Immature natural killer cell (primary cell): ENCODE measurements around the gene ABCA3. TPM values are rescaled to one million over a fixed set of nuclear protein-coding genes. Genes with fewer than 3 reads are reported as not detected.
"Not testable (repeated sequence)": the region's sequence is repeated elsewhere in the genome, so short reads cannot be mapped to it uniquely, and the experiment has no call there.

Experiments
- DNase-seq, 3 donors: peaks; one replicate each; pipeline ENCODE4 v3.0.0; 2022; ENCODE audit warnings: mixed read lengths in 1 of 3
- H3K27ac Mint-ChIP-seq, 6 donors: one replicate each; pipeline ENCODE4 v1.8.0; 2020; ENCODE audit warnings: mixed read lengths in 6 of 6, mild to moderate bottlenecking in 5 of 6, inconsistent platforms in 4 of 6, moderate library complexity in 3 of 6
- H3K27me3 Mint-ChIP-seq, 3 donors: one replicate each; pipeline ENCODE4 v1.8.0; 2020 to 2021; ENCODE audit warnings: low read depth in 3 of 3, mild to moderate bottlenecking in 3 of 3, mixed read lengths in 3 of 3, moderate library complexity in 3 of 3, inconsistent platforms in 1 of 3
- H3K36me3 Mint-ChIP-seq, 3 donors: one replicate each; pipeline ENCODE4 v1.8.0; 2020; ENCODE audit warnings: mixed read lengths in 3 of 3, inconsistent platforms in 2 of 3, mild to moderate bottlenecking in 2 of 3
- H3K4me1 Mint-ChIP-seq, 2 donors: one replicate each; pipeline ENCODE4 v1.8.0; 2020; ENCODE audit warnings: inconsistent platforms in 2 of 2, mild to moderate bottlenecking in 2 of 2, mixed read lengths in 2 of 2, moderate library complexity in 1 of 2
- H3K4me3 Mint-ChIP-seq, 5 donors: one replicate each; pipeline ENCODE4 v1.8.0; 2020; ENCODE audit warnings: mild to moderate bottlenecking in 5 of 5, mixed read lengths in 5 of 5, inconsistent platforms in 3 of 5, moderate library complexity in 3 of 5
- H3K9me3 Mint-ChIP-seq, 6 donors: one replicate each; pipeline ENCODE4 v1.8.0; 2020; ENCODE audit warnings: mild to moderate bottlenecking in 6 of 6, mixed read lengths in 6 of 6, inconsistent platforms in 4 of 6, moderate library complexity in 3 of 6
- polyA plus RNA-seq, 3 donors: library from polyadenylated mRNA; unstranded; fragments of 300-500 nt; fragmentation: Illumina TruSeq; gene quantifications; one replicate each; pipeline ENCODE4 v1.2.3, GENCODE V29; 2021

The ABCA3 gene
- polyA plus RNA-seq, 3 donors from 2014 or later: 2.4 to 7.6 (median 4.8) TPM

DNA sequence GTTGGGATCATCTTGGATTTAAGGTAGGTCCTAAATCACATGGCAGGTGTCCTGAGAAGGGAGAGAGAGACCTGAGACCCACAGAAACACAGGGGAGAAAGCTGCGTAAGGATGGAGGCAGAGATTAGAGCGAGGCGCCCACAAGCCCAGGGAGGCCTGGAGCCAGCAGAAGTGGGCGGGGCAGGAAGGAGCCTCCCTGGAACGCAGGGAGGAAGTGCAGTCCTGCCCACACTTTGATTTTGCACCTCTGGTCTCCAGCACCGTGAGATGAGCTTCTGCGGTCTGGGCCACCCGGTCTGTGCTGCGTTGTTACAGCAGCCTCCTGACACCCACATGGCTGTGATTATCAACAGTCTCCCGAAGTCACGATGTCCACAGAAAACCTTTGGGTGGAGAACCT is 97.9 kb downstream of the ABCA3 start:
- peaks cover 0 to 4% (median 4%) of the 10 kb centered on the region in 3 donors for H3K36me3 Mint-ChIP-seq
- no peak overlapping the region for H3K27ac Mint-ChIP-seq
- DNase-seq: no peak
- H3K4me1 Mint-ChIP-seq: no peaks in the 10 kb centered on the region
- peaks cover 0 to 2% (median 0%) of the 10 kb centered on the region in 3 donors for H3K27me3 Mint-ChIP-seq
- peaks cover 0 to 2% (median 0%) of the 10 kb centered on the region in 6 donors for H3K9me3 Mint-ChIP-seq
- no peak overlapping the region for H3K4me3 Mint-ChIP-seq

DNA sequence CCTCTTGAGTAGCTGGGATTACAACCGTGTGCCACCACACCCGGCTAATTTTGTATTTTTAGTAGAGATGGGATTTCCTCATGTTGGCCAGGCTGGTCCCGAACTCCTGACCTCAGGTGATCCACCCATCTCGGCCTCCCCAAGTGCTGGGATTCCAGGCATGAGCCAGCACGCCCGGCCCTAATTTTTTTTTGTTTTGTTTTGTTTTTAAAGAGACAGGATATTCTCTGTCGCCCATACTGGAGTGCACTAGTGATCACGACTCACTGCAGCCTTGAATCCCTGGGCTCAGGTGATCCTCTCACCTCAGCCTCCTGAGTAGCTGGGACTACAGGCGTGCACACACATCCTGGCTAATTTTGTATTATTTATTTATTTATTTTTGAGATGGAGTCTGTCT is 100.2 kb downstream of the ABCA3 start:
- not testable (repeated sequence) for DNase-seq, H3K27ac Mint-ChIP-seq, H3K27me3 Mint-ChIP-seq, H3K4me3 Mint-ChIP-seq, H3K4me1 Mint-ChIP-seq, H3K36me3 Mint-ChIP-seq, H3K9me3 Mint-ChIP-seq

DNA sequence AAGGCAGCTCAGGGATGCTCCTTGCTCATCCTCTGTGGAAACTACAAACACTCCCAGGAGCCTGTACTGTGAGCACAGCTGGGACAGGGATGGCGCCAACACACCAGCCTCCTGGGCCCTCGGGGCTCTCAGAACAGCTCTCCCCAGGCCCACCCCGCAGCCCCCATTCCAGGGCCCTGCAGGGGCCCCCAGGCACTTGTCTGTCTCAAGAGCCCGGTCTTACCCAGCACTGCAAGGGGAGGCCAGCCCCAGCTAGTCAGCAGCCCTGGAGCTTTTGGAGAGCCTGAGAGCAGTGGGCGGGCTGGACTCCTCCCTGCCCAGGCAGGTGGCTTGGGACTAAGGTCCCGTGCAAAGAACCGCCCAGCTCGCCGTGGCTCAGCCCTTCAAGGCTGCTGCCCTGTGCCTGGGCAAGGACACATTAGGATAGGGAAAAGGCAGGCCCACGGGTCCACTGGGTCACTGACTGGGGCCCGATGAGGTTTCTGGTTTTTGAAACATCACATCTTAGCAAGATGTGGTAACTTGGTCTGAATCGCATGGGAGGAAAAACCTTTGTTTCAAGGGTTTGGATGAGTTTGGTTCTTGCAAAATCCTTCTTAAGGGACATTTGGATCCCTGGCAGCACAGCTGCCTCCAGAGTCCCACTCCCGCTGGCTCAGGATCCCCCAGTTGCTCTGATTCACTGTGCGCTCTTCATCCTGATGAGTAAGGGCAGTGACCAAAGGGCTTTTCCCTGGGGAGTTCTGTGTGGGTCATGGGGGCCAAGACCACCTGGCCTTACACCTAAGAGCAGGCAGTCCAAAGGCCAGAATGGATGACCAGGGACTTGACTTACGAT is 101.5 kb downstream of the ABCA3 start:
- peaks cover 0 to 8% (median 7%) of the 10 kb centered on the region in 3 donors for H3K36me3 Mint-ChIP-seq

DNA sequence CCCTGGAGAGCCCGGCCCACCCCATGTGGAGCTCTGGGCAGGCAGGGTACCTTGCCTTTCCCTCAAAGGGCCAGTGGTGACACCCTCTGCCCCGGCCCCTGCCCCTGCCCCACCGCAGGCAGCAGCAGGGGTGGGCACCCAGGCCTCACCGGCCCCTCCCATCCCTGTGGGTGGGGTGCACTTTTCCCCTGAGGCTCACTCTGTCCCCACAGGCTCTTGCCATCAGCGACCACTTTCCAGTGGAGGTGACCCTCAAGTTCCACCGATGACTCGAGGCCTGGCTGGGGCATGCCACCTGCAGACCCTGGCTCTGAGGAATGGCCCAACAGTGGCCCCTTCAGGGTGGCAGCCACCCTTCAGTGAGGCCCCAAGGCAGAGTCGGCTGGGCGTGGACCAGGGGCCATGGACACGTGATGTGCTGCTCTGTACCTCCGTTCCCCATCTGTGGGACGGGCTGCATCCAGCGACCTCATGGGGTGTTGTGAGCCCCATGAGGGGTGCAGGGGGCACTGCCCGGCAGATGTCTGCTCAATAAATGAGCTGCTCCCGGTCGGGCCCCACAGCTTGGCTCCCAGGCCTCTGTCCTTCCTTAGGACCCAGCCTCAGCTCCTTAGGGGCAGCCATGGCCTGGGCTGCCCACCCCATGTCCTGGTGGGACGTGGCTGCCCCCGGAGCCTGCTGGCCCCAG is 102.2 kb downstream of the ABCA3 start:
- Mint-ChIP-seq H3K27me3 (peaks cover 2 to 3% (median 2%) of the 10 kb centered on the region in 3 donors), H3K4me1 (peaks cover 0 to 2% of the 10 kb centered on the region in 2 donors), H3K27ac (no peak overlapping the region), H3K9me3 (peaks cover 0 to 2% (median 0%) of the 10 kb centered on the region in 6 donors), H3K4me3 (no peak overlapping the region), H3K36me3 (peaks cover 0 to 8% (median 7%) of the 10 kb centered on the region in 3 donors)
- DNase-seq: no peak

More for the DNA sequence above, 101.5 kb downstream of the ABCA3 start:
- H3K27ac Mint-ChIP-seq: no peak overlapping the region
- H3K9me3 Mint-ChIP-seq: peaks cover 0 to 2% (median 0%) of the 10 kb centered on the region in 6 donors
- H3K27me3 Mint-ChIP-seq: peaks cover 2 to 3% (median 2%) of the 10 kb centered on the region in 3 donors
- H3K4me1 Mint-ChIP-seq: peaks cover 0 to 2% of the 10 kb centered on the region in 2 donors
- H3K4me3 Mint-ChIP-seq: no peak overlapping the region
- DNase-seq: no peak

DNA sequence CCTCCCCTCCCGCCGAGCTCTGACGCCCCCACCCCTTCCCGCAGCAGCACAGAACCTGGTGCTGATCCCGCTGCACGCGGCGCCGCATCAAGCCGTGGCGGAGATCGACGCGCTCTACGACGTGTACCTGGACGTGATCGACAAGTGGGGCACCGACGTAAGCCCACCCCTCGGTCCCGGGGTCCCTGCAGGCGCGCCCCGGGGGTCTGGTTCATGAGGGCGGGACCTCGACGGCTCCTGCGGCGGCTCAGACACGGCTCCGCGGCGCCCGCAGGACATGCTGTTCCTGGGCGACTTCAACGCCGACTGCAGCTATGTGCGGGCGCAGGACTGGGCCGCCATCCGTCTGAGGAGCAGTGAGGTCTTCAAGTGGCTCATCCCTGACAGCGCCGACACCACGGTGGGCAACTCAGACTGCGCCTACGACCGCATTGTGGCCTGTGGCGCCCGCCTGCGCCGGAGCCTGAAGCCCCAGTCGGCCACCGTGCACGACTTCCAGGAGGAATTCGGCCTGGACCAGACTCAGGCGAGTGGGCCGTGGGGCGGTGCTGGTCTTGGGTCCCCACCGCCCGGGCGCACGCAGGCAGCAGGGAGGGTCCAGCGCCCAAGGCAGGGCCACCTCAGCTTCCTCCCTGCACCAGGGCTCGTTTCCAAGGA is 102.9 kb downstream of the ABCA3 start:
- Mint-ChIP-seq H3K4me3 (no peak overlapping the region), H3K36me3 (peaks cover 0 to 8% (median 7%) of the 10 kb centered on the region in 3 donors)
- DNase-seq: no peak

DNA sequence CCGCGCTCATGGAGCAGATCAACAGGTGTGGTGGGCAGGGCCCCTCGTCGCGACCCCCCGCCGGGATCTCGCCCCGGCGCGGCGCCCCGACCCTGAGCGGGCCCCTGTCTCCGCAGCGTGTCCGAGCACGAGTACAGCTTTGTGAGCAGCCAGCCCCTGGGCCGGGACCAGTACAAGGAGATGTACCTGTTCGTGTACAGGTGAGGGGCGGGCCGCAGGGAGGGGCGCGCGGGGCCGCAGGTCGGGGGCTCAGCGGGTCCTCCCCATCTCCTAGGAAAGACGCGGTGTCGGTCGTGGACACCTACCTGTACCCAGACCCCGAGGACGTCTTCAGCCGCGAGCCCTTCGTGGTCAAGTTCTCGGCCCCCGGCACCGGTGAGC is 103.4 kb downstream of the ABCA3 start:
- Mint-ChIP-seq H3K27ac (no peak overlapping the region), H3K27me3 (peaks cover 2 to 3% (median 2%) of the 10 kb centered on the region in 3 donors), H3K4me3 (no peak overlapping the region), H3K4me1 (peaks cover 0 to 2% of the 10 kb centered on the region in 2 donors), H3K36me3 (peaks cover 0 to 4% (median 3%) of the 10 kb centered on the region in 3 donors), H3K9me3 (peaks cover 0 to 2% (median 0%) of the 10 kb centered on the region in 6 donors)
- DNase-seq: no peak

More for the DNA sequence above, 102.9 kb downstream of the ABCA3 start:
- peaks cover 2 to 3% (median 3%) of the 10 kb centered on the region in 3 donors for H3K27me3 Mint-ChIP-seq
- no peak overlapping the region for H3K27ac Mint-ChIP-seq
- peaks cover 0 to 2% (median 0%) of the 10 kb centered on the region in 6 donors for H3K9me3 Mint-ChIP-seq
- peaks cover 0 to 2% of the 10 kb centered on the region in 2 donors for H3K4me1 Mint-ChIP-seq

DNA sequence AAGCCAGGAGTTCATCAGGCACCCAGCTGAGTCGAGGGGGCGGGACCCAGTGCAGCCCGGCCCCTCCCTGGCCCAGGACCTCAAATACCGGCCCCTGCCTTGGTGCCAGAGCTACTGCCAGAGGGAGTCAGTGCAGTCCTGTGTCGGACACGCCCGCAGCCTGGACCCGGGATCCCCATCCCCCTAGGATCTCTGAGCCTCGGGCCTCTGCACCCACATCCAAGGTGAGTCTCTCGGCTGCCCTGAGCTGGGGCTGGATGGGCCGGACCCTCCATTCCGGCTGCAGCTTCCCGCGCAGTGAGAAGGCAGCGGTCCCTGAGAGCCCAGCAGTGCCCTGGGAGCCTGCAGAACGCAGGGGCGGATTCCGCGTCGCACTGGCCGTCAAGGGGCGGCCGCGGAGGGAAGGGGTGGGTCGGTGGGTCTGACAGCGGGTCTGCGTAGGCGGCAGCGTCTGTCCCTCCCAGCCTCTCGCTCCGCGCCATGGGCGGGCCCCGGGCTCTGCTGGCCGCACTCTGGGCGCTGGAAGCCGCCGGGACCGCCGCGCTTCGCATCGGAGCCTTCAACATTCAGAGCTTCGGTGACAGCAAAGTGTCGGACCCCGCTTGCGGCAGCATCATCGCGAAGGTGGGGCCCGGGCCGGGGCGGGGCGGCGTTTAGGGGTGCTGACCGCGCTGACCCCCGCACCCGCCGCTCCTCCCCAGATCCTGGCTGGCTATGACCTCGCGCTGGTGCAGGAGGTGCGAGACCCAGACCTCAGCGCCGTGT is 104.0 kb downstream of the ABCA3 start, which contains the start of gene DNASE1L2:
Gene DNASE1L2, plus strand, starts transcription at position 108 of the 765 bp plus-strand sequence. Its CDS starts 373 bp downstream, at position 481.
- Mint-ChIP-seq H3K4me1 (peaks cover 0 to 2% of the 10 kb centered on the region in 2 donors), H3K9me3 (peaks cover 0 to 2% (median 0%) of the 10 kb centered on the region in 6 donors), H3K4me3 (no peak within 1 kb of the TSS), H3K36me3 (peaks cover 0 to 4% (median 3%) of the 10 kb centered on the region in 3 donors), H3K27ac (no peak within 1 kb of the TSS), H3K27me3 (peaks cover 2 to 3% (median 2%) of the 10 kb centered on the region in 3 donors)
- DNase-seq: no peak

DNA sequence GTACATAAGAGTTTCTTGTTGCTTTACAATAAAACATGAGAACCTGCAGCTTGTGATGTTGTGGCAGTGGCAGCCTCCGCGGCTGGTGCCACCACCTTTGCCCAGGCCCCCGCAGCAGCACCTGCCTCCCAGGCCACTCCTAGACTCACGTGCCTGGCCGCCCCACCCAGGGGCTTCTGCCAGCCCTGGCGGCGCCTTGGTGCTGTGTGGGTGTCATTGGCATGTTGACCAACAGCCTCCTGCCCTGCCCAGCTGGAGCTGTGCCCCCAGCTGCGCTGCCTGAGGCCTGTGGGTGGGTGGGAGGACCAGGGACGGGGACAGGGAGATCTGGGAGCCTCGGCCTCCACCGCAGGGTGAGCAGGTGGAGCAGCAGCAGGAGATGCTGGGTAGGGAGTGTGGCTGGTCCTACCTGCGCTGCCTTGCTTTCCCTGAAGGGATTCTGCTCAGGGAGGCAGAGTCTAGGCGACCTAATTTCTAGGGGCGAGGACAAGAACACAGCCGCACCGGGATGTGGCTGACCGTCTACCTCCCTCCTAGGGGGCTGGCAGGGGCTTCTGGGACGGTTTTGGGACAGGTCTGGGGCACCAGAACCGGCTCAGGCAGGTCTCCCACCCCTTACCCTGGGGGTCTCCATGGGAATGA is 104.7 kb downstream of the ABCA3 start:
- Mint-ChIP-seq H3K4me3 (no peak overlapping the region), H3K9me3 (peaks cover 0 to 2% (median 0%) of the 10 kb centered on the region in 6 donors), H3K27ac (no peak overlapping the region), H3K4me1 (peaks cover 0 to 2% of the 10 kb centered on the region in 2 donors), H3K27me3 (peaks cover 2 to 3% (median 2%) of the 10 kb centered on the region in 3 donors), H3K36me3 (peaks cover 0 to 4% (median 3%) of the 10 kb centered on the region in 3 donors)
- no peak for DNase-seq

DNA sequence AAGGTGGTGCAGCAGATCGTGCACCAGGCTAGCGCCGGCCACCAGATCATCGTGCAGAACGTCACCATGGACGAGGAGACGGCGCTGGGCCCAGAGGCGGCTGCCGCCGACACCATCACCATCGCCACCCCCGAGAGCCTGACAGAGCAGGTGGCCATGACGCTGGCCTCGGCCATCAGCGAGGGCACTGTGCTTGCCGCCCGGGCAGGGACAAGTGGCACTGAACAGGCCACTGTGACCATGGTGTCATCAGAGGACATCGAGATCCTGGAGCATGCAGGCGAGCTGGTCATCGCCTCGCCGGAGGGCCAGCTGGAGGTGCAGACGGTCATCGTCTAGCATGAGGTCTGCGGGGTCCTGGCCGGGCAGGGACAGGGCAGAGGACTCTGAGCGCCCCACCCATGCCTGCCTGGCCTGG is 105.3 kb downstream of the ABCA3 start:
- H3K4me1 Mint-ChIP-seq: peaks cover 0 to 2% of the 10 kb centered on the region in 2 donors
- DNase-seq: no peak
- peaks cover 2 to 3% (median 2%) of the 10 kb centered on the region in 3 donors for H3K27me3 Mint-ChIP-seq
- no peak overlapping the region for H3K4me3 Mint-ChIP-seq
- H3K9me3 Mint-ChIP-seq: peaks cover 0 to 2% (median 0%) of the 10 kb centered on the region in 6 donors
- H3K36me3 Mint-ChIP-seq: peaks cover 0 to 4% (median 3%) of the 10 kb centered on the region in 3 donors
- H3K27ac Mint-ChIP-seq: no peak overlapping the region

DNA sequence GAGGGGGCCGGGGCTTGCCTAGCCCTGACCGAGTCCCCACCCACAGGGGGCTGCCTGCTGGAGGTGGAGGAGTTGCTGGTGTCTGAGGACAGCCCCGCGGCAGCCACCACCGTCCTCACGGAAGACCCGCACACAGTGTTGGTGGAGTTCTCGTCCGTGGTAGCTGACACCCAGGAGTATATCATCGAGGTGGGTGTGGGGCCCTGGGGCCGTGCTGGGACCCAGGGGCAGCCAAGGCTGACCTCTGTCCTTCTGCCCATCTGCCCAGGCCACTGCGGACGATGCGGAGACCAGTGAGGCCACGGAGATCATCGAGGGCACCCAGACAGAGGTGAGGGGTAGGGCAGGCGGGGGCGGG is 105.7 kb downstream of the ABCA3 start:
- no peaks in the 10 kb centered on the region for H3K9me3 Mint-ChIP-seq
- DNase-seq: no peak
- H3K4me1 Mint-ChIP-seq: peaks cover 0 to 2% of the 10 kb centered on the region in 2 donors
- H3K27ac Mint-ChIP-seq: no peak overlapping the region
- H3K4me3 Mint-ChIP-seq: no peak overlapping the region
- peaks cover 2 to 3% (median 2%) of the 10 kb centered on the region in 3 donors for H3K27me3 Mint-ChIP-seq
- peaks cover 0 to 8% (median 4%) of the 10 kb centered on the region in 3 donors for H3K36me3 Mint-ChIP-seq

DNA sequence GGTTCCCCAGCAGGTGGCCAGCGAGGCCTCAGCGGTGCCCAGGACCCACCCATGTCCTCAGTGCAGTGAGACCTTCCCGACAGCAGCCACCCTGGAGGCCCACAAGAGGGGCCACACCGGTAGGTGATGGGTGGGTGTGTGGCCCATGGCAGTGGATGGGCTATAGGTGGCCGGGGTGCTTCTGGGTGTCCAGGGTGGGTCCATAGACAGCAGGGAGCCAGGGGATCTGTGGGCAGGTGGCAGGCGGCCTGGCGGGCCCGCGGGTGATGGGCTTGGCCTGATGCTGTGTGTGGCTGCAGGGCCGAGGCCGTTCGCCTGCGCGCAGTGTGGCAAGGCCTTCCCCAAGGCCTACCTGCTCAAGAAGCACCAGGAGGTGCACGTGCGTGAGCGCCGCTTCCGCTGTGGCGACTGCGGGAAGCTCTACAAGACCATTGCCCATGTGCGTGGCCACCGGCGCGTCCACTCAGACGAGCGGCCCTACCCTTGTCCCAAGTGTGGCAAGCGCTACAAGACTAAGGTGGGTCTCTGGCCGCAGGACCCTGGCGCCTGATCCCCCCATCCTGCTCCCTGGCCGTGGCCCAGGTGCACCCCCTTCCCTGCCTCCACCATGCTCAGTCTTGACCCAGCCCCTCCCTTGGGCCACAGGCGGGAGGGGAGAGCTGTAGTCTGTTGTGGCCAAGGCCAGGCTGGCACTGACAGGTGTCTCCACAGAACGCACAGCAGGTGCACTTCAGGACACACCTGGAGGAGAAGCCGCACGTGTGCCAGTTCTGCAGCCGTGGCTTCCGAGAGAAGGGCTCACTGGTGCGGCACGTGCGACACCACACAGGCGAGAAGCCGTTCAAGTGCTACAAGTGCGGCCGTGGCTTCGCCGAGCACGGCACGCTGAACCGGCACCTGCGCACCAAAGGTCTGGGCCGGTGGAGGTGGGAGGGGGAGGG is 106.4 kb downstream of the ABCA3 start:
- H3K9me3 Mint-ChIP-seq: no peaks in the 10 kb centered on the region
- H3K4me1 Mint-ChIP-seq: peaks cover 0 to 2% of the 10 kb centered on the region in 2 donors
- no peak overlapping the region for H3K4me3 Mint-ChIP-seq
- peaks cover 2 to 4% (median 3%) of the 10 kb centered on the region in 3 donors for H3K27me3 Mint-ChIP-seq
- no peak for DNase-seq
- no peak overlapping the region for H3K27ac Mint-ChIP-seq
- H3K36me3 Mint-ChIP-seq: peaks cover 0 to 8% (median 4%) of the 10 kb centered on the region in 3 donors
